AG04449 (cell line): ENCODE measurements around the gene HDAC4.

ENCODE experiments used
- CTCF ChIA-PET: fragments of 350-600 bp; formaldehyde crosslinking; extraction: SDS; loops from one replicate; lab custom pipeline; 2021; ENCODE audit warnings: antibody characterized with exemption; lab: Yijun Ruan, JAX
- POLR2A ChIA-PET: fragments of 400-600, 350-600 bp; formaldehyde crosslinking; extraction: SDS; loops from one replicate; lab custom pipeline; 2020; ENCODE audit warnings: antibody characterized with exemption, inconsistent platforms; lab: Yijun Ruan, JAX
- DNase-seq: peaks from one replicate; pipeline ENCODE4 v3.0.0-alpha.2; 2010; ENCODE audit warnings: low read depth, low spot score
- H3K4me3 ChIP-seq: 2 replicates; pipeline ENCODE4 v1.5.1; 2011; ENCODE audit warnings: low read depth, mild to moderate bottlenecking, control low read depth, low read length
- TF ChIP-seq, protein P1 (sequence below): IDR thresholded peaks from one replicate; pipeline ENCODE4 v1.5.1; 2011; ENCODE audit warnings: mild to moderate bottlenecking, moderate library complexity, low read length, control low read depth, inconsistent platforms; ENCODE audit not compliant: insufficient read depth; ENCODE audit errors: missing control alignments

Gene HDAC4

GRCh38 chr2:239230318-239231052, 170.3 kb downstream of the HDAC4 start:
- ChIA-PET POLR2A (no interaction called here), CTCF (interaction anchor here (0.8 to 1.2 kb wide), 2 partner anchors 9 to 22 kb away, joined by 3 read pairs; no protein-coding TSS in a partner anchor)
- no peak for DNase-seq
- TF ChIP-seq, protein P1, sequence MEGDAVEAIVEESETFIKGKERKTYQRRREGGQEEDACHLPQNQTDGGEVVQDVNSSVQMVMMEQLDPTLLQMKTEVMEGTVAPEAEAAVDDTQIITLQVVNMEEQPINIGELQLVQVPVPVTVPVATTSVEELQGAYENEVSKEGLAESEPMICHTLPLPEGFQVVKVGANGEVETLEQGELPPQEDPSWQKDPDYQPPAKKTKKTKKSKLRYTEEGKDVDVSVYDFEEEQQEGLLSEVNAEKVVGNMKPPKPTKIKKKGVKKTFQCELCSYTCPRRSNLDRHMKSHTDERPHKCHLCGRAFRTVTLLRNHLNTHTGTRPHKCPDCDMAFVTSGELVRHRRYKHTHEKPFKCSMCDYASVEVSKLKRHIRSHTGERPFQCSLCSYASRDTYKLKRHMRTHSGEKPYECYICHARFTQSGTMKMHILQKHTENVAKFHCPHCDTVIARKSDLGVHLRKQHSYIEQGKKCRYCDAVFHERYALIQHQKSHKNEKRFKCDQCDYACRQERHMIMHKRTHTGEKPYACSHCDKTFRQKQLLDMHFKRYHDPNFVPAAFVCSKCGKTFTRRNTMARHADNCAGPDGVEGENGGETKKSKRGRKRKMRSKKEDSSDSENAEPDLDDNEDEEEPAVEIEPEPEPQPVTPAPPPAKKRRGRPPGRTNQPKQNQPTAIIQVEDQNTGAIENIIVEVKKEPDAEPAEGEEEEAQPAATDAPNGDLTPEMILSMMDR, result no peak
- no peak overlapping the region for H3K4me3 ChIP-seq

- POLR2A ChIA-PET, result no interaction called here
- CTCF ChIA-PET, result interaction anchor here (1.2 kb wide), 1 partner anchor 23 kb away, joined by 3 read pairs; no protein-coding TSS in a partner anchor
- no peak for DNase-seq
- no peak overlapping the region for H3K4me3 ChIP-seq
- TF ChIP-seq, protein P1, result no peak
Observed at GRCh38 chr2:239229545-239230279, 171.1 kb downstream of the HDAC4 start.

DNA sequence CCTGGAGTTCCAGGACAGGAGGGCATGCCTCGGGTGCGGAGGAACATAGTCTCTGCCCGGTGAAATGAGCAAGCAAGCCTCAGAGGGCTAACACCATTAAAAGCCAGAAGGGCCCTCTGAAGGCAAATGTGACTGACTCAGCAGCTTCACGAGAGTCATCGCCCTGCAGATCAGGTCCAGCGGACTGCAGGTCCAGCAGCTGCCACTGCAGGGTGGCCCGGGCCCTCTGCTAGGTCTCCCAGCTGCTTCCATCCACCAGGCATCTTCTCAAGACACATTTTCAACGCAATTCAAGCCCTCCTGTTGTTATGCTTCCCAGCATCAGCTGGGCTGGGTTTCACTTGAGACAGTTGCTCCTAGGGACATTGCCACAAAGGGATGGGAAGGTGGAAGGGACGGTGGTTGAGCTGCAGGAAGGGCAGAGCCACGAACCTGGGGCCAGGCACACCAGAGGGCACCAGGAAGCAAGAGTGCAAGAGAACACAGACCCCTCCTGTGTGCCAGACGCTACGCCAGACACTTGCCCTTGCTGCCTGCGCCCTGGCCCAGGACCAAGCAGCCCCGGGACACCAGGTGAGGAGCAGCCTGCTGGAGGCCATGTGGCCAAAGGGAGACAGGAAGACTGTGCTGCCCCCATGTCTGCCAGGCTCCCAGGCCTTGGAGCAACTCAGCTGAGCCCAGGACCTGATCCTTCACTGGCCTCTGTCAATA, 173.0 kb downstream of the HDAC4 start:
- ChIA-PET CTCF (no interaction called here), POLR2A (interaction anchor here (1.0 kb wide), 1 partner anchor 173 kb away, joined by 3 read pairs; no protein-coding TSS in a partner anchor)
- H3K4me3 ChIP-seq, result no peak overlapping the region
- DNase-seq, result no peak
- TF ChIP-seq, protein P1, result no peak

GRCh38 chr2:239226677-239227581, 173.9 kb downstream of the HDAC4 start:
- TF ChIP-seq, protein P1, result no peak
- ChIA-PET CTCF (interaction anchor here (0.7 kb wide), 1 partner anchor 83 kb away, joined by 3 read pairs; no protein-coding TSS in a partner anchor), POLR2A (interaction anchor here (0.7 to 1.0 kb wide), 2 partner anchors 23 to 174 kb away, joined by 3 to 5 read pairs; no protein-coding TSS in a partner anchor)
- no peak for DNase-seq
- no peak overlapping the region for H3K4me3 ChIP-seq

GRCh38 chr2:239225871-239226561, 174.8 kb downstream of the HDAC4 start:
- H3K4me3 ChIP-seq, result no peak overlapping the region
- POLR2A ChIA-PET, result interaction anchor here (0.7 kb wide), 1 partner anchor 24 kb away, joined by 5 read pairs; no protein-coding TSS in a partner anchor
- CTCF ChIA-PET, result interaction anchor here (0.7 to 1.0 kb wide), 2 partner anchors 22 to 83 kb away, joined by 3 read pairs; no protein-coding TSS in a partner anchor
- peak; percentile 58 for DNase-seq
- TF ChIP-seq, protein P1, result peak; percentile 16
